Kidney epithelial cell (primary cell): ENCODE data around the gene HACE1. TPM values are rescaled to one million over a fixed set of nuclear protein-coding genes. Genes with fewer than 3 reads are reported as not detected.
A peak's percentile ranks its signal among the peaks of the same experiment; 100 is the strongest.

Experiments
- DNase-seq: peaks from one replicate; pipeline ENCODE4 v3.0.0-alpha.2; 2010; ENCODE audit warnings: low read depth
- H3K27me3 ChIP-seq: 2 replicates; pipeline ENCODE4 v1.6.0; 2011; ENCODE audit warnings: low read length; ENCODE audit not compliant: control insufficient read depth, insufficient read depth
- H3K36me3 ChIP-seq: 2 replicates; pipeline ENCODE4 v1.5.1; 2011; ENCODE audit warnings: low read length; ENCODE audit not compliant: control insufficient read depth, insufficient read depth
- H3K4me3 ChIP-seq: 2 replicates; pipeline ENCODE4 v1.5.1; 2011; ENCODE audit warnings: low read depth, mild to moderate bottlenecking, control low read depth, low read length
- CTCF ChIP-seq: IDR thresholded peaks from 2 replicates; pipeline ENCODE4 v1.5.1; 2011; ENCODE audit warnings: mild to moderate bottlenecking, moderate library complexity, low read length, control low read depth, inconsistent platforms; ENCODE audit not compliant: insufficient read depth, poor library complexity, severe bottlenecking
- total RNA-seq: library from RNA; depleted of rRNA; stranded (reverse); fragments of >200 nt; gene quantifications from 2 replicates; pipeline ENCODE4 v1.2.3, GENCODE V29; 2015

HACE1 gene
- total RNA-seq, 1 donor from 2014 or later, result 18.9 TPM

GRCh38 chr6:104704191-104704590 is 155.5 kb downstream of the HACE1 start:
- no peaks in the 10 kb centered on the region for H3K27me3 ChIP-seq
- TF ChIP-seq CTCF, result no peak
- DNase-seq, result no peak
- H3K4me3 ChIP-seq, result no peak overlapping the region
- H3K36me3 ChIP-seq, result no peaks in the 10 kb centered on the region

GRCh38 chr6:104702126-104702841 is 157.4 kb downstream of the HACE1 start:
- TF ChIP-seq CTCF, result no peak
- no peak for DNase-seq
- Histone ChIP-seq H3K27me3 (no peaks in the 10 kb centered on the region), H3K4me3 (no peak overlapping the region), H3K36me3 (no peaks in the 10 kb centered on the region)

GRCh38 chr6:104700371-104701185 is 159.1 kb downstream of the HACE1 start:
- TF ChIP-seq CTCF, result no peak
- DNase-seq, result peak; percentile 63
- Histone ChIP-seq H3K27me3 (no peaks in the 10 kb centered on the region), H3K36me3 (no peaks in the 10 kb centered on the region), H3K4me3 (no peak overlapping the region)

GRCh38 chr6:104699593-104700329 is 160.0 kb downstream of the HACE1 start:
- no peaks in the 10 kb centered on the region for H3K27me3 ChIP-seq
- no peaks in the 10 kb centered on the region for H3K36me3 ChIP-seq
- DNase-seq, result no peak
- no peak for TF ChIP-seq CTCF
- no peak overlapping the region for H3K4me3 ChIP-seq

- Histone ChIP-seq H3K4me3 (no peak overlapping the region), H3K27me3 (no peaks in the 10 kb centered on the region)
These were observed 160.7 kb downstream of the HACE1 start for GRCh38 chr6:104698979-104699378.

More at GRCh38 chr6:104698979-104699378, 160.7 kb downstream of the HACE1 start:
- DNase-seq, result no peak
- H3K36me3 ChIP-seq, result no peaks in the 10 kb centered on the region
- no peak for TF ChIP-seq CTCF
